GM20000 (cell line): Measurements from ENCODE around the gene FGF16.

Experiments used
- DNase-seq: peaks from one replicate; pipeline ENCODE4 v3.0.0; 2012; ENCODE audit warnings: low spot score
- CTCF ChIP-seq: IDR thresholded peaks from 2 replicates; pipeline ENCODE4 v1.5.1; 2012; ENCODE audit warnings: mild to moderate bottlenecking, control low read depth; ENCODE audit errors: extremely low read depth, missing control alignments

Gene FGF16

GRCh38 chrX:77436271-77436670 lies 10.9 kb upstream of the FGF16 start:
- no peak for DNase-seq

GRCh38 chrX:77436682-77437081 lies 10.5 kb upstream of the FGF16 start:
- no peak for DNase-seq
- no peak for TF ChIP-seq CTCF

More at GRCh38 chrX:77436271-77436670, 10.9 kb upstream of the FGF16 start:
- no peak for TF ChIP-seq CTCF

GRCh38 chrX:77440330-77440729 lies 6.9 kb upstream of the FGF16 start:
- no peak for TF ChIP-seq CTCF
- DNase-seq: no peak

- no peak for TF ChIP-seq CTCF
- DNase-seq: no peak
These were observed 6.2 kb upstream of the FGF16 start for GRCh38 chrX:77441033-77441432.

- no peak for TF ChIP-seq CTCF
- no peak for DNase-seq
These were observed 5.7 kb upstream of the FGF16 start for GRCh38 chrX:77441479-77441878.

- DNase-seq: no peak
- no peak for TF ChIP-seq CTCF
These were observed 4.5 kb upstream of the FGF16 start for GRCh38 chrX:77442728-77443127.

- no peak for DNase-seq
These were observed 3.1 kb upstream of the FGF16 start for GRCh38 chrX:77444075-77444474.

More at GRCh38 chrX:77444075-77444474, 3.1 kb upstream of the FGF16 start:
- no peak for TF ChIP-seq CTCF
